Activated naive CD4-positive, alpha-beta T cell treated with anti-CD3 and anti-CD28 coated beads for 36 hours (primary cell): ENCODE data around the gene SLC8A2. TPM values are rescaled to one million over a fixed set of nuclear protein-coding genes. Genes with fewer than 3 reads are reported as not detected.

Source experiments
- total RNA-seq, 2 experiments: library from RNA; stranded (reverse); gene quantifications; one replicate each; pipeline ENCODE4 v1.2.3, GENCODE V29; 2021

The SLC8A2 gene
- total RNA-seq, 2 experiments from 2014 or later: not detected

Other genes with a start within 250 kb of the SLC8A2 start
- 10 to 100 TPM; 55.9 to 59.5 TPM for gene BBC3, start 240.7 kb downstream of the SLC8A2 start, total RNA-seq
- 10 to 100 TPM; 43.6 to 47.7 TPM for gene CCDC9, start 215.4 kb downstream of the SLC8A2 start, total RNA-seq
- 10 to 100 TPM; 18.7 to 19.9 TPM for gene INAFM1, start 197.0 kb downstream of the SLC8A2 start, total RNA-seq
- gene C5AR1, start 162.0 kb downstream of the SLC8A2 start, total RNA-seq: under 1 TPM in 1 of 2 experiments, not detected in 1; 0.19 TPM
- gene C5AR2, start 139.7 kb downstream of the SLC8A2 start, total RNA-seq: not detected
- gene DHX34, start 122.6 kb downstream of the SLC8A2 start, total RNA-seq: 10 to 100 TPM; 11.2 to 11.6 TPM
- gene MEIS3, start 52.4 kb downstream of the SLC8A2 start, total RNA-seq: not detected
- 10 to 100 TPM; 14.2 to 15.5 TPM for gene KPTN, start 12.3 kb upstream of the SLC8A2 start, total RNA-seq
- 10 to 100 TPM; 72.5 to 75.1 TPM for gene NAPA, start 43.2 kb upstream of the SLC8A2 start, total RNA-seq
- under 1 TPM; 0.33 to 0.44 TPM for gene ZNF541, start 101.3 kb upstream of the SLC8A2 start, total RNA-seq
- 10 to 100 TPM; 11.2 to 12.5 TPM for gene BICRA, start 137.2 kb upstream of the SLC8A2 start, total RNA-seq
- gene EHD2, start 241.5 kb upstream of the SLC8A2 start, total RNA-seq: under 1 TPM; 0.27 to 0.41 TPM